ENCODE data around the gene ZNF281.
"Not testable (repeated sequence)": the region's sequence is repeated elsewhere in the genome, so short reads cannot be mapped to it uniquely, and the experiment has no call there.

Gene ZNF281

GRCh38 chr1:200448034-200448762 lies 38.4 kb upstream of the ZNF281 start:
- DNase-seq (ENCODE audit: low spot score), result peak; percentile 63
- no peak for TF ChIP-seq CTCF (IDR thresholded peaks at IDR 0.05; ENCODE audit: extremely low read depth, missing control alignments)

DNA sequence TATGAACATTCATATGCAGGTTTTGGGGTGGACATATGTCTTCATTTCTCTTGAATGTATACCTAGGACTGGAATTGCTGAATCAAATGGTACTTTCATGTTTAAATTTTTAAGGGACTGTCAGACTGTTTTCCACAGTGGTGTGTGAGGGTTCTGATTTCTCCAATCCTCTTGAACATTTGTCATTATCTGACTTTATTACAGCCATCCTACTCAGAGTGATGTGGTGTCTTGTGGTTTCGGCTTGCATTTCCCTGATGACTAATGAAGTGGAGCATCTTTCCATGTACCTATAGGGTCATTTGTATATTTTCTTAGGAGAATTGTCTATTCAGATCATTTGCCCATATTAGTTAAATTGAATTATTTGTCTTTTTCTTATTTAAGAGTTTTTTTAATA lies 35.4 kb upstream of the ZNF281 start:
- no peak for DNase-seq (ENCODE audit: low spot score)
- TF ChIP-seq CTCF (IDR thresholded peaks at IDR 0.05; ENCODE audit: extremely low read depth, missing control alignments), result no peak

DNA sequence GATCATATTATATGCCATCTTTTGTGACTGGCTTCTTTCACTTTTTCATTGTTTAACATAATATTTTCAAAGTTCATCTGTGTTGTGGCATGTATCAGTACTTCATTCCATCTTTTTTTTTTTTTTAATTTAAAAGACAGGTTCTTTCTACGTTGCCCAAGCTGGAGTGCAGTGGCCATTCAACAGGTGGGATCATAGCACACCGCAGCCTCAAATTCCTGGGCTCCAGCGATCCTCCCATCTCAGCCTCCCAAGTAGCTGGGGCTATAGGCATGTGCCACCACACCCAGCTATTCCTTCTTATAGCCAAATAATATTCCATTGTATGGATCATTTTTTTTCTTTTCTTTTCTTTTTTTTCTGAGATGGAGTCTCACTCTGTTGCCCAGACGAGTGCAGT lies 34.6 kb upstream of the ZNF281 start:
- TF ChIP-seq CTCF (IDR thresholded peaks at IDR 0.05; ENCODE audit: extremely low read depth, missing control alignments), result no peak
- no peak for DNase-seq (ENCODE audit: low spot score)

- no peak for TF ChIP-seq CTCF (IDR thresholded peaks at IDR 0.05; ENCODE audit: extremely low read depth, missing control alignments)
- no peak for DNase-seq (ENCODE audit: low spot score)
Measured at GRCh38 chr1:200443860-200444259, 34.0 kb upstream of the ZNF281 start.

GRCh38 chr1:200442537-200443156 lies 32.8 kb upstream of the ZNF281 start:
- TF ChIP-seq CTCF (IDR thresholded peaks at IDR 0.05; ENCODE audit: extremely low read depth, missing control alignments), result no peak
- no peak for DNase-seq (ENCODE audit: low spot score)

DNA sequence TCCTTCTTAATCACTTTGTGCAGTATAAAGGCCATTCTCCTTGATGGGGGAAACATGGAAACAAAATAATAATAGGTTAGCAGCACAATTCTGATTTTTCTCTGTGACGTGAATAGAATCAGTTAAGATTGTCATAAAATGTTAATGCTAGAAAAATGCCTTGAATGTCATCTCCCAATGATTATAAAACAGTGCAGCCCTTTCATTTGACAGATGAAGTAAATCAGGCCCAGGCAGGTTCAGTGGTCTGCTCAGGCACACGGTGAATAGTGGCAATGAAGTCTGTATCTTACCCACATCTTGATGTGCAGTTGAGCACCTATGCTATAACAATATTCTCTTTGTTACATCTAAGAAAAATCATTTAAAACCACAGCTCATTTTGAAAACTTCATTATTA lies 32.2 kb upstream of the ZNF281 start:
- TF ChIP-seq CTCF (IDR thresholded peaks at IDR 0.05; ENCODE audit: extremely low read depth, missing control alignments), result no peak
- no peak for DNase-seq (ENCODE audit: low spot score)

DNA sequence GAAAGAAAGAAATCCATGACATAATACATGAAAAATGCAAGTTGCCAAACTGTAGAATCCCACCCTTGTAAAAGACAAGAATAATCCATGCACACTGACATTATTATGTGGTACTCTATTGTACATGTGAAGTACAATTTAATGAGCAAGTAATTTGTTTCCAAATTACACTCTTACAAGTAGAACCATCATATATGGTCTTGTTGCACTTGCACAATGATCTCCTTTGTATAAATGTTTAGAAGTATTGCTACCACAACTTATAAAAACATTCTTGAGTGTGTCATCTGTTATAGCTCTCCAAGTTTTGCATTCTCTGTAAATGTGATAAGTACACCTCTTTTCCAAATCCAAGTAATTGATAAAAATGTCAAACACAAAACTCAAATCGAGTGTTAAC lies 29.1 kb upstream of the ZNF281 start:
- no peak for DNase-seq (ENCODE audit: low spot score)
- no peak for TF ChIP-seq CTCF (IDR thresholded peaks at IDR 0.05; ENCODE audit: extremely low read depth, missing control alignments)

DNA sequence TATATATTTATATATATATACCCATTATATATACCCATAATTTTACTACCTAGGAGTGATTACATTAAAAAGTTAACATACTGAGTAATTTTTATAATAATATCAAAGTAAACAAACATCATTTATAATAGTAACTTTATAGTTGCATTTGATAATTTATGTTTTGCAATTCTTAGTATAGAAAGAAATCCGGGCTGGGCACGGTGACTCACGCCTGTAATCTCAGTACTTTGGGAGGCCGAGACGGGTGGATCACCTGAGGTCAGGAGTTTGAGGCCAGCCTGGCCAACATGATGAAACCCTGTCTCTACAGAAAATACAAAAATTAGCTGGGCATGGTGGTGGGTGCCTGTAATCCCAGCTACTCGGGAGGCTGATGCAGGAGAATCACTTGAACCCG lies 28.6 kb upstream of the ZNF281 start:
- not testable (repeated sequence) for DNase-seq (ENCODE audit: low spot score)

All from GM20000 (cell line).